Esophagus mucosa (tissue), 1 donor: ENCODE measurements around the gene ETAA1. TPM values are rescaled to one million over a fixed set of nuclear protein-coding genes. Genes with fewer than 3 reads are reported as not detected.
A peak's percentile ranks its signal among the peaks of the same experiment; 100 is the strongest.

Experiments
- ATAC-seq: fragments of 200-7000 bp; cut with Tn5 transposase; one replicate; pipeline ENCODE4 v1.9.1; 2020
- total RNA-seq: library from RNA; stranded (reverse); gene quantifications from one replicate; pipeline ENCODE4 v1.2.4, GENCODE V29; 2023
- donor health status: DM: yes; HTN: yes; CAD: no.

Gene ETAA1
- 6.4 TPM for total RNA-seq

DNA sequence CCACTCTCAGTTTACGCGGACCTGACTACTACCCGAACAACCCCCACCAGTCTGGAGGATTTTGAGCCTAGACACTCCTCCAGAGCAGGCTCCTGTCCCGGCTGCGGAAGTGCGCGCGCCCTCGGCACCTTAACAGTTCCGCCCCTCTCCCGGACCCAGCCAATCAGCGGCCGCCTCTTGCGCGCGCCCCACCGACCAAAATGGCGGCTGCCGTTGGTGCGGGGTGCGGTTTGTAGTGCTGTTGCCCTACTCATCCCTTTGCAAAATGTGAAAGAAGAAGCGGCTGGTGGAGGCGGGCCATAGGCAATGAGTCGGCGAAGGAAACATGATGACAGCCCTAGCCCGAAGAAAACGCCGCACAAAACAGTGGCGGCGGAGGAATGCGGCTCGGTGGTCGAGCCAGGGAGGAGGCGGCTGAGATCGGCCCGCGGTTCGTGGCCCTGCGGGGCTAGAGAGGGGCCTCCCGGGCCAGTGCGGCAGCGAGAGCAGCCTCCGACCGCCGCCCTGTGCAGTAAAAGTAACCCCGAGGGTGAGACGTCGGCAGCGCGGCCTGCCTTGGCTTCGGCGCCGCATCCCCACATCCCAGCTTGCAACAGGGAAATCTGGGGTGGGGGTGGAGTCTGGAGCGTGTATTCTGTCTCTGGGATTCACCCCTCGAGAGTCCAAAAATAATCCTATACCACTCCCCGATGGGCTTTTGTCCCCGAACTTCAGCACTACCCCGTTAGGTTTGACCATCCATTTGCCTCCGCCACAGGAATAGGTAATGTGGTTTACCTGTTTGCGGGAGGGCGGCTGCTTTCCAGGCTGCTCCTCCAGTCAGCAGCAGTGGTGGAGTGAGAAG is at the start of gene ETAA1:
Gene ETAA1 (plus strand): TSS at position 191 of the 844 bp plus-strand sequence. CDS start 116 bp downstream, at position 307.
- ATAC-seq = peak; percentile 100

DNA sequence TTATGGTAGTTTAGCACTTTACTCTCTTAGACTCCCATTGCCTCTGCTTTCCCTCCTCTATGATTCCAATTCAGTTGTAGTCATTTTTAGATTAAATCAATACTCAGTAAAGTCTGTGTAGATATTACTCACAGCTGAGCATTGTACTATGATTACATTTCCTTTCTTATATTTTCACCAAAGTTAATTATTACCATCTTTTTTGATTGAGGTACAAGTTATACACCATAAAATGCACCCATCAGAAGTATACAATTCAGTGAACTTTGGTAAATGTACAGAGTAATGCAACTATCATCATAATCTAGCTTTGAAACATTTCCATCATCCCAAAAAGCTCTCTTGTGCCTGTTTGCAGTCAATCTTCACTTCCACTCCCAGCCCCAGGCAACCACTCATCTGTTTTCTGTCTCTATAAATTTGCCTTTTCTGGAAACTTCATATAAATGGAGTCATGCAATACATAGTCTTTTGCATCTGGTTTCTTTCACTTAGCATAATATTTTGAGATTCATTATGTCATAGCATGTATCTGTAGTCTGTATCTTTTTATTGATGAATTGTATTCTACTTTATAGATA is 30.2 kb upstream of the ETAA1 start:
- no peak for ATAC-seq

DNA sequence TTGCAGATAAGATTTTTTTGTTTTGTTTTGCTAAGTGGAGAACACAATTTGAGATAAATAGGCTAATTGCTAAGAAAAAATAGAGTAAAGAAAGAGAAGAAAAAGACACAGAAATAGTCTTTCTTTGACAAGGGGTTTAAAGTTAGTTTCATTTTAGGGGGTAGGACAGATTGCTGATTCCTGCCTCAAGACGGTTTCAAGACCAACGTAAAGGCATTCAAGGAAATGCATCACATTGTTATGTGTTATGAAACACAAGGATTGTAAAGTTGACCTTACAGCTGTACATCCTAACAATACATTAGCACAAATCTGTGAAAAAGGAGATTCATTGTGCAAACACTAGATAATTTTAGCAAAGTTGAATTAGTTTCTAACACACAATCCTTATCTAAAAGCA is 22.7 kb upstream of the ETAA1 start:
- ATAC-seq = no peak

DNA sequence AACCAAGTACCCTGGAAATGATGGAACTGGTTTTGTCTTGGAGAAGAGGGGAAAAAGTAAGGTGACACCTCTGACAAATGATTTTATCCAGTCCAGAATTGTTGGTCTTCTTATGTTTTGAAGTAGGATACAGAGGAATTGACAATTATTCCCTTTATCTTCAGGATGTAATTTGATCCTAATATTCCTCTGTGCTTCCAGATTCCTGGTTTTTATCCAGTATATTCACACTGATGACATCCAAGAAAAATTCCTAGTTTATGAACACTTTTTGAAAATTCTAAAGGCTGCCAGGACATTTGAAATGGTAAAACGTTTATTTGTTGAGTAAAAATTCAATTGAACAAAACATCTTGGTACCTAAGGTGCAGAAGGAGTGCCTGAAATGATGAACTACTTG is 22.2 kb upstream of the ETAA1 start:
- ATAC-seq = no peak

DNA sequence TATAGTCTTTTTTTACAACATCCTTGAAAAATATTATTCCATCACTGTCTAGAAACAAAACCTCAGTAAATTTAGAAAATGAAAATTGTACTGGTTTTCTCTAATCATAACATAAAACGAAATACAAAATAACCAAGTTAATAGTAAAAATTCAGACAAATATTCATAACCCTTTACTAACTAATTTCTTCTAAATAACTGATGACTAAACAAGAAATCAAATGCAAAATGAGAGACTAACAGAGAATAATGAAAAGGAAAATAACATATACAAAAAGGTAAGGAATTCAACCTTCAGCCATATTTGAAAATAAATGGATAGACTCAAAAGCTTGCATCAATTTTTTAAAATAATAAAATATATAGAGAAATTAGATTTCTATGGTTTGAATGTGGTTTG is 18.6 kb upstream of the ETAA1 start:
- no peak for ATAC-seq

DNA sequence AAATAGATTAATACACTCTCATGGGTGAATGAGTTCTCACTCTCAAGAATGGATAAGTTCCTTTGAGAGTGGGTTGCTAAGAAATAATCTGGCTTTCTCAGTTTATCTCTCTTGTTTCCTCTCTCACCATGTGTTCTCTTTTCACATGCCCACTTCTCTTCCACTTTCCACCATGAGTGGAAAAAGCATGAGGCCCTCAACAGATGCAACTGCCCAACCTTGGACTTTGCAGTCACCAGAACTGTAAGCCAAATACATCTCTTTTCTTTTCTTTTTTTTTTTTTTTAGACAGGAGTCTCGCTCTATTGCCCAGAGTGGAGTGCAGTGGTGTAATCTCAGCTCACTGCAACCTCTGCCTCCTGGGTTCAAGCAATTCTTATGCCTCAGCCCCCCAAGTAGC is 18.1 kb upstream of the ETAA1 start:
- ATAC-seq = no peak

DNA sequence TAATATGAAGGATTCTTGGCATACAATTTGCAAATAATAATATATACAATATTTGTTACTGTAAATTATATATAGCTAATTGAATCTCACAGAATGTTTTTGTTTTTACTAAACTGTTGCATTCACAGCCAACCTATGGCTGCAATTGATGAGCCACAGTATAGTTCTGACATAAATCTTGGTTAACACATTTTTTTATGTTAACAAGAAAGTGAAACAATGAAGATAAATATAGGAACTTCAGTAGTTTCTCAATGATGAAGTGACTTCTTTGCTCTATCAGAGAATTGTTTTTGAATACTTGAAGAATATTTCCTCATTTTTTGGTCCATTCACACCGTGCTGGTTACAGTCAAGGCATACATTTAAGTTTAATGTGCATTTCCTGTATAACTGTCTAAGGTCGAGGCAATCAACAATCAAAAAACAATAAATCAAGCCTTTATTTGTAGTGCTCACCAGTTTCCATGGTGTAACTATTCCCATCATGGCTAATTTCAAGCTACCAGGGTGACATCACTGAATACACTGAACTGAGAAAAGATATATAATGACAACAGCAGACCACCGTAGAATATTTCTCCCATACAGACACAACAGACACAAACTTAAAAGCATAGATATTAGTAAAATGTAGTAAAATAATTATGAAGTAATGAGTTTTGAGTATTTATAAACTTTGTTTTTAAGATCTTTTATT is 12.9 kb upstream of the ETAA1 start:
- ATAC-seq = no peak

DNA sequence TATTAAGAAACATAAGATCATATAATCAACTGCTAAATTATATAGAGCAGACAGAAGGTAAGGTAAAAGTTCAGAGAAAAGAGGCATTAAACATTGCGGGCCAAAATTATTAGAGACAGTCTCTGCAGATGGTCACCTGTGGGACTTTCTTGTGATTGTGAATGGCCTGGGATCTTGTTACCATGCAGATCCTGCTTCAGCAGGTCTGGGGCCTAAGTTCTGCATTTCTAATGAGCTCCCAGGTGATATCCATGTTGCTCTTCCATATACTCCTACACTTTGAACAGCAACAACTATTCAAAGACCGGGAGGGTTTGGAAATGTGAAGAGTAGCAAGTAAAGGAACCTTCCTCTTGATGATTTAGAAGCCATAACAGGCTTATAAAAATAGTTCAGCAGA is 8.5 kb upstream of the ETAA1 start:
- ATAC-seq = no peak

DNA sequence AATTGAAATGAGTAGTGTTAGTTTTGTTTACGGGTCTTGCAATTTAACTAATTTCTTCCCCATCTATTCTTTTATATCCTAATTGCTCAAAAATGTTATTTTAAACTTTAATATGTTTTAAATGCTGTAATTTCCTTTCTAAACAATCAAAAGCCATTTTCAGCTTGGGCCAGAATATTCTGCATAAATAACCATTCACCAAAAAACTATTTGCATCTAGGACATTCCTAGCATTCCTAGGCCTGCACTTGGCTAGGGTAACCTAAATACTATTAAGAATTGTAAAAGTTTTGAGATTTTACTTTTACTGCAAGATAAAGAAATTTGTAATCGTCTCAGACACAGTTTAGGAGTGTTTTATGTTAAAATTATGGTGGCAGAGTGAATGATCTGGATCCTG is 7.8 kb upstream of the ETAA1 start:
- no peak for ATAC-seq

DNA sequence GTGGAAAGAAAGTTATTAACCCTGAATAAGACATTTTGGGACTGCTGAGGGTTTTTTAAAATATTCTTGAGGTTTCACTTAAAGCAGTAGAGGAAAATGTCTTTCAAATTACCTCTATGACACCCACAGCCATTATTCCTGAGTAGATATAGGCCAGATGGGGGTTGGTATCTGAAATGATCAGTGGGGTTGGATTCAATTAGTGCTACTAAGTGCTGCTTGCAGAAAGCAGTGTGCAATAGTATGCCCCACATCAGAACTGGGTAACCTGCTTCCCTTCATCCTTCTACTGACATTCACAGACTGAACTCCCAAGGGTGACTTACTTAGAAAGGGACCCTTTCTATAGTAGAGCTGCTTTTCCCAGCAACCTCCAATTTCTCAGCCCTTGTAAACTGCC is 7.3 kb upstream of the ETAA1 start:
- ATAC-seq = no peak

DNA sequence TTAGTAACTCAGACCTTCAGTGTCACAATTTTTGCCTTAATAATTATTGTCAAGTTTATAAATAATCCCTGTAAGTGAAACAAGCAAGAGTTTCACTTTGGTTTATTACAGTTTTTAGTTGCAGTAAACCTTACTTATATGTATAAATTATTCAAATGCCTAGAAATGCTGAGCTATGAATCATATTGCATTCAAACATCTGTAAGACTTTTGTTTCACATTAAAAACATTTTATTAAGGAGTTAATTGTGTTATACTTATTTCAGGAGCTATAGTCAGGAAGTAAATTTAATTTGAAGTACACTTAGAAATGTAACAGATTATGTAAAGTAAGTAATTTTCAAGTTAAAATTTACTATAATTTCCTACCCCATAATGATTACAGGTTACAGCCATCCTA is 3.9 kb upstream of the ETAA1 start:
- ATAC-seq = no peak

DNA sequence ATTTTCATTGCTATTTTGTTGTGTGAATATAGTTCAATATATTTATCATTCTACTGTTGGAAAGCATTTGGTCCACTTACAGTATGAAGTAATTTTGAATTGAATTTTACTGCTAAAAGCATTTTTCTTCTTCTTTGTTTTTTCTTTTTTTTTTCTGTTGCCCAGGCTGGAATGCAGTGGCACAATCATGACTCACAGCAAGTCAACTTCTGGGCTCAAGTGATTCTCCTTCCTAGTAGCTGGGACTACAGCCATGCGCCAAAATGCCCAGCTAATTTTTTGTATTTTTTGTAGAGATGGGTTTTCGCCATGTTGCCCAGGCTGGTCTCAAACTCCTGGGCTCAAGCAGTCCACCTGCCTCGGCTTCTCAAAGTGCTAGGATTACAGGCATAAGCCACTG is 2.4 kb upstream of the ETAA1 start:
- ATAC-seq = no peak

DNA sequence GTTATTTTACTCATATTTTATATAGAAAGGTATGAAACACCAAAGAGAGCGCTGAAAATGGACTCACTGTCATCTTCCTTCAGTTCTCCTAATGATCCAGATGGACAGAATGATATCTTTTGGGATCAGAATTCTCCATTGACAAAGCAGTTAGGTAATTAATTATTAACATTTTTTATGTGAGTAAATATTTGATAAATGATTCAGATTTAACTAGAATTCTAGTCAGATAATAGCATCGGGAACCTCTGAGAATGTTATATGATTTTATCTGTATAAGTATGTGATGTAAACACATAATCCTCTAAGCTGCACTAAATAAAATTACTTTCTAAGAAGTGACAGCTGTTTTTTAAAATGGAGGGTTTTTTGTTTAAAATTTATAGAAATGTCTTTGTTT is 2.0 kb downstream of the ETAA1 start:
- no peak for ATAC-seq

DNA sequence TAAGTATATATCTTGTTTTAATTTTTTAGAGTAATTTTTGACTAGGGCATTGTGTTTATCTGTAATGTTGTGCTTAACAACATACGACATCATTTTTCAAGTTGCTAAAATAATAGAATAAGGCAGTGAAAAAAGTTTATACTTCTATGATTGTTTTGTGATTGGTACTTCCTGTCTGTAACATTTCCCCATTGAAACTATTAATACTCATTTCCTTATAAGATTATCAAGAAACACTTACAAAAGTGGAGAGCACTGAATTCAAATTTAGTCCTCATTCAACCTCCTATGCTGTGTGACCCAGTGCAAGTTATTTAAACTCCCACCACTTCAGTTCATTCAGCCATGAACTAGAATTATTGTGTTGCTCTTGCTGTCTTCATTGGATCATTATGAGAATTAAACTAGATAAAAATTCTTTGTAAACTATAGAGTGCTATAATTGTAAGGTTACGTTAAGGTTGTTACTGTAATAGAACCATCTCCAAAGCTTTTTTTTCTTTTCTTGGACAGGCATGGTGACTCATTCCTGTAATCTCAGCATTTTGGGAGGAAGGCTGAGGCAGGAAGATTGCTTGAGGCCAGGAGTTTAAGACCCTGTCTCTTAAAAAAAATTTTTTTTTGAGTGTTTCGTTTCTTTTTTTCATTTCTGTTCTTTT is 2.8 kb downstream of the ETAA1 start:
- ATAC-seq = no peak

DNA sequence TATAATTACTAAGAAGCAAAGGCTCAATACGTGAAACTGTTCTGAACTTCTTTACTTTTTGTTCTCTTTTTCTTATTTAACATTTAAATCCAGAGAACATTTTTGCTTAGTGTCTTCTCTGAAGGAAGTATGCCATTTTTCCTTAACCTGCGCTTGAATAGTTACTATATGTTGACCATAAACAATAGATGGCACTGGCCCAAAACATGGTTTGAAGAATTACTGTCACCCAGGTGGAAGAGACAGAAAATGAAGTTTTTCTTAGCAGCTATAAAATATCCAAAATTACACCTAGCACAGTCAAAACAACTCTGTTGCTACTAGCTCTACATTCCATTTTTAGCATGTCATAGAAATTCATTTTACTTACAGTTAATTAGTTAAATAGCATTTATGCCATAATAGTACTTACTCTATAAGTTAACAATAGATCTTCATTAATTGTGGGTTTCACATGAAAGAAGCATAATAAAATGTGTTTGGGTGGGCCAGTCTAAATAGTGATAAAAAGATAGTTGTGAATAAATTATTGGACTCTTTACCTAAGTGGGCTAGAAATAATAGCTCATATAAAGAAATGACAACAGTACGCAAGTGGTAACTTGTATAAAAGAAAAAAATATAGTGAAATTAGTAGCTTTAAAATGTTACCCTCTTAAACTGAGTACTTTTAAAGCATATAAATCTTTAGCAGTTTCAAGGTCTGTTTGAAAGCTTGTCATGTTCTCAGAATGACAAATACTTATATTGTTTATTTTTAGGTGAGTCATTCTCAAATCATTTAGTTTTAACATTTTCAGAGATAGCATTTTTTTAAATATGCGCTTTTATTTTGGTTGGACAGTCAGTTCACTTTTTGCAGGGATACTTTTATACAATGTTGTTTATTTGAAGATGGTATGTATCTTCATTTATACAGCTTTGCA is 3.7 kb downstream of the ETAA1 start:
- ATAC-seq = no peak

DNA sequence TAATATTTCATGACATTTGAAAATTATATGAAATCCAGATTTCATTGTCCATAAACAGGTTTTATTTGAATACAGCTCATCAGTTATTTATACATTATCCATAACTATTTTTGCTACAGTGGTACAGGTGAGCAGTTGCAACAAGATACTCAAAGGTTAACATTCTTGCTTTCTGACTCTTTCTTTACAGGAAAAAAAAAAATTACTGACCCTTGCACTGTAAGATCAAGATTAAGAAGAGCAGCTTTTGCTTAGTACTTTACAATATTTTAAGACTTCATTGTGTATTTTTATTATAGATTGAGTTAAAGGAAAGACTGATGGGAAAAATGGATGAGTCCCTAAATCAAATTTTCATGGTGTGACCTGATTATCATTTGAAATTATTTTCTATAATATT is 11.2 kb downstream of the ETAA1 start:
- no peak for ATAC-seq

DNA sequence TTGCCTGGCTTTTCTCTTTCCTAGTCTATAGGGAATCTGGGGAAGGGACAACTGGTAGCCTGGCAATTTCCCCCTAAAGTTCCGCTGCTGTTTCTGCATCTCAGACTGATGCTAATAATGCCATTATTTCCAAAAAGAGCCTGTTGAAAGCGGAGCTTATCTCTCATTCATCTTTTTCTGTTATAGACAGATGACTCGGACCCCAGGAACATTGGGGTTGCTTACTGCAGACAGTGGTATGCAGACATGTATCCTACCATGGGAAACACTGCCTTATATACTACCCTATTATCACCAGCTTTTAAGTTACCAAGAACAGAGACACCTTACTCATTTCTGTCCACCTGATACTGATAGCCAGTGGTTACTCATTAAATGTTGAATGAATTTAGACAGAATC is 15.3 kb downstream of the ETAA1 start:
- no peak for ATAC-seq

DNA sequence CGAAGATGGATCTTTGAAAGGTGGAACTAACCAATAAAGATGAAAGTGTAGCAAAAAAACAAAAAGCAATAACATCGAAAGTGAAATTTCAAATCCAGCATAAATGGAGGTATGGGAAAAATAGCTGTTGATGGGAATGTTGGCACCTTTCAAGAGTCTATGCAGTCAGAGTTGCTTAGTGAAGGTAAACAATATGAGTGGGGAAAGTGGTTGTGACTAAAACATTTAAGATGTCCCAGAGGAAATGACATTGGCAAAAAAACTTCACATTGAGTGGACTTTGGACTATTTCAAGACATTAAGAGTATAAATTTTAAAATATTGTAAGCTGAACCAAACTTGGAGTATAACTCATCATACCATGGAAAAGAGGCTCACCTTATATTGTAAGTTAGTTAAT is 17.7 kb downstream of the ETAA1 start:
- no peak for ATAC-seq

DNA sequence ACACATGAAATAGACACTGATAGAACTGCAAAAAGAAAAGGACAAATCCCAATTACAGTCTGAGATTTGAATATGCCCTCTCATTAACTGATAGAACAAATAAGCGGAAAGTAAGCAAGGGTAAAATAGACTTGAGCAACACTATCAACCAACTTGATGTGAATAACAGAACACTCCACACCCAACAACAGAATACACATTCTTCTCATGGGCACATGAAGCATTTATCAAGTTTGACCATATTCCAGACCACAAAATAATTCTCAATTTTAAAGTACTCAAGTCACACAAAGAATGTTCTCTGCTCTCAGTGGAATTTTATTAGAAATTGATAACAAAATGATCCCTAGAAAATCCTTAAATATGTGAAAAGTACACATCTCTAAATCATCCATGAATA is 19.0 kb downstream of the ETAA1 start:
- no peak for ATAC-seq

DNA sequence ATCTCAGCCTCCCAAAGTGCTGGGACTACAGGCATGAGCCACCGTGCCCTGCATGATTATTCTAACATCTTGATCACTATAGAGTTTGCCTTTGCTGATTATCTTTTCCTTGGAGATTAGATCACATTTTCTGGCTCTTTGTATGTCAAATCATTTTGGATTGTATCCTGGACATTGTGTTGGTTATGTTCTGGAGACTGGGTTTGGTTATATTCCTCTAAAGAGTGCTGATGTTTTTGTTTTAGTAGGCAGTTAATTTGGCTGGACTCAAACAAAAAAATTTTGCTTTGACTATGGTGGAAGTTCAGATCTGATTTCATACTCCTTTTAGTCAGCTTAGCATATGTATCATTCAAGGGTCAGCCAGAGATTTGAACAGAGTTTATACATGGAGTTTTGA is 26.4 kb downstream of the ETAA1 start:
- ATAC-seq = no peak

DNA sequence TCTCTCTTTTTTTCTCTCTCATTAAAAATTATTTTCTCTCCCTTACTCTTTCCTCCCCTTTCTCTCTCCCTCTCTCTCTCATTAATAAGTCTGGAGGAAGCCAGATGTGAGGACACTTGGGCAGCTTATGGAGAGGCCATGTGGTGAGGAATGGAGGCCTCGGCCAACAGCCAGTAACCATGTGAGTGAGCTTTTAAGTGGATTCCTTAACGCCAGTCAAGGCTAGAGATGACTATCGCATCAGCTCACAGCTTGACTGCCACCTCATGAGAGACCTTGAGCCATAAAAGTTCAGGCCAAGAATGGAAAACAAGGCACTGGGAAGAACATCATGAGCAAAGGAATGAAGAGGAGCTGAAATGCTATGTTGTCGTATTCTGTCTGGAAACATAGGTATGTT is 39.1 kb downstream of the ETAA1 start:
- no peak for ATAC-seq

DNA sequence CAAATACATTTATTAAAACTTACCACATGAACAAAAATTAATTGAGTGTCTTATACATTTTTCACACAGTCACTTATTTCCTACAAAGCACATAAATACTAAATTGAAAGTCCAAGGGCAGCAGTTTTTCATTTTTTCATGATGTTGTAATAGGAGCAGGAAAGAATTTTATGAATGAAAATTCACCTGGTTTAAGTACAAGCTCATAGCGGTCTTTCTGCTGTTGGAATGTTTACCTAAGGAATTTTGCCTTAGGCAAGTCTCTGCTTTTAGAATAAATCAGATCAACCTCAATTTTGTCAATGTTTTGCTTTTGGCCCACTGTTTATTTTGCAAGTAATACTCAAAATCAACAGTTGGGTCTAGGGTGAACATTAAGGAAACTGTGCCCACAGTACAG is 40.0 kb downstream of the ETAA1 start:
- ATAC-seq = no peak
